ENCODE results near the gene MAT1A.

- TF ChIP-seq RFX5 (IDR thresholded peaks at IDR 0.05; ENCODE audit: borderline replicate concordance, low read depth, low read length) (no peak), POLR2A (IDR thresholded peaks at IDR 0.05; ENCODE audit: control extremely low read depth in 1 of 2, low read depth in 2 of 2, low read length in 2 of 2) (no peak), BCL11A (IDR thresholded peaks at IDR 0.05; ENCODE audit: low read depth in 2 of 2, low read length in 2 of 2) (no peak), EZH2 (IDR thresholded peaks at IDR 0.05; ENCODE audit: low read depth, low read length, severe bottlenecking) (no peak), POLR2AphosphoS5 (IDR thresholded peaks at IDR 0.05; ENCODE audit: low read depth, low read length) (no peak), CHD1 (IDR thresholded peaks at IDR 0.05; ENCODE audit: low read depth, low read length) (no peak), MAX (IDR thresholded peaks at IDR 0.05) (no peak), YY1 (IDR thresholded peaks at IDR 0.05; ENCODE audit: low read depth, low read length) (no peak), BRCA1 (IDR thresholded peaks at IDR 0.05; ENCODE audit: low read depth, low read length) (no peak), JUND (IDR thresholded peaks at IDR 0.05; ENCODE audit: low read length) (no peak), TEAD4 (IDR thresholded peaks at IDR 0.05; ENCODE audit: low read depth, low read length) (no peak)
- TF ChIP-seq, protein P1, sequence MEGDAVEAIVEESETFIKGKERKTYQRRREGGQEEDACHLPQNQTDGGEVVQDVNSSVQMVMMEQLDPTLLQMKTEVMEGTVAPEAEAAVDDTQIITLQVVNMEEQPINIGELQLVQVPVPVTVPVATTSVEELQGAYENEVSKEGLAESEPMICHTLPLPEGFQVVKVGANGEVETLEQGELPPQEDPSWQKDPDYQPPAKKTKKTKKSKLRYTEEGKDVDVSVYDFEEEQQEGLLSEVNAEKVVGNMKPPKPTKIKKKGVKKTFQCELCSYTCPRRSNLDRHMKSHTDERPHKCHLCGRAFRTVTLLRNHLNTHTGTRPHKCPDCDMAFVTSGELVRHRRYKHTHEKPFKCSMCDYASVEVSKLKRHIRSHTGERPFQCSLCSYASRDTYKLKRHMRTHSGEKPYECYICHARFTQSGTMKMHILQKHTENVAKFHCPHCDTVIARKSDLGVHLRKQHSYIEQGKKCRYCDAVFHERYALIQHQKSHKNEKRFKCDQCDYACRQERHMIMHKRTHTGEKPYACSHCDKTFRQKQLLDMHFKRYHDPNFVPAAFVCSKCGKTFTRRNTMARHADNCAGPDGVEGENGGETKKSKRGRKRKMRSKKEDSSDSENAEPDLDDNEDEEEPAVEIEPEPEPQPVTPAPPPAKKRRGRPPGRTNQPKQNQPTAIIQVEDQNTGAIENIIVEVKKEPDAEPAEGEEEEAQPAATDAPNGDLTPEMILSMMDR (IDR thresholded peaks at IDR 0.05; ENCODE audit: control extremely low read depth in 1 of 3, insufficient read depth in 1 of 3, low read depth in 1 of 3, low read length in 3 of 3) = no peak
Measured at GRCh38 chr10:80322158-80322557, 32.7 kb upstream of the MAT1A start.
